ENCODE measurements around the gene TMEM127. TPM values are rescaled to one million over a fixed set of nuclear protein-coding genes. Genes with fewer than 3 reads are reported as not detected.

Gene TMEM127
- total and polyA plus RNA-seq, 2 experiments from 2014 or later: 33.6 to 44.4 TPM

DNA sequence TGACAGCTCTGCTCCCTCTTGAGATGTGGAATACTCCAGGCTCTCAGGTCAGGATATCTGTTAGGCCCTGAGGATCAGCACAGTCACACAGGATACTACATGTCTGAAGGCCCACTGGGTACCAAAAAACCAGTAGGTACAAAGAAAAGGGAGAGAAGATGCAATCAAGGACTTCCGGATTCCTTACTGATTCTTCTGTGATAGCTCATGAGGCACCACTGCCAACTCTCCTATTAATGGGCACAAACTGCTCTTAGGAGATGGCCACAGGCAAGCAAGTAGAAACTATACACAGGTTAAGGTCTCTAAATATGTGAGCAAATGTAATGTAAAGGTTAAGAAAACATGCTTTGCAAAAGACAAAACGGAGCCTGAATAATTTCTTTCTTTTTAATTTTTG lies 3.5 kb downstream of the TMEM127 start:
- no peaks in the 10 kb centered on the region for H3K36me3 ChIP-seq (replicated peaks; ENCODE audit: insufficient read depth, low read depth)
- H3K4me2 ChIP-seq: peak overlapping the region; percentile 54
- H4K20me1 ChIP-seq (ENCODE audit: insufficient read depth, poor library complexity, severe bottlenecking): peaks cover 13% of the 10 kb centered on the region
- DNase-seq (ENCODE audit: low spot score): no peak
- no peaks in the 10 kb centered on the region for H3K9me2 ChIP-seq (replicated peaks; ENCODE audit: insufficient read depth)
- 93% methylated on average over 2 of the region's 2 CpGs for WGBS (ENCODE audit: low lambda C conversion rate, missing lambda C conversion rate)
- H3K9me3 ChIP-seq (ENCODE audit: low read depth): no peaks in the 10 kb centered on the region
- peaks cover 75% of the 10 kb centered on the region for H3K79me2 ChIP-seq
- H3K4me3 ChIP-seq: no peak overlapping the region
- TF ChIP-seq EZH2 (IDR thresholded peaks at IDR 0.05; ENCODE audit: borderline replicate concordance) (no peak), CTCF (IDR thresholded peaks at IDR 0.05; ENCODE audit: poor library complexity) (no peak), EZH2phosphoT487 (IDR thresholded peaks at IDR 0.05; ENCODE audit: low read depth, severe bottlenecking, unreplicated experiment) (no peak)
- H3K4me1 ChIP-seq (ENCODE audit: insufficient read depth): peaks cover 52% of the 10 kb centered on the region
- H3K27me3 ChIP-seq: no peaks in the 10 kb centered on the region
- no peak overlapping the region for H2AFZ ChIP-seq
- peak overlapping the region; percentile 90 for H3K27ac ChIP-seq

GRCh38 chr2:96261328-96262003 lies 4.3 kb downstream of the TMEM127 start:
- Histone ChIP-seq H3K27me3 (no peaks in the 10 kb centered on the region), H3K4me3 (no peak overlapping the region), H3K79me2 (peaks cover 75% of the 10 kb centered on the region), H4K20me1 (ENCODE audit: insufficient read depth, poor library complexity, severe bottlenecking) (peaks cover 15% of the 10 kb centered on the region), H2AFZ (no peak overlapping the region), H3K27ac (peak overlapping the region; percentile 90), H3K4me2 (peak overlapping the region; percentile 54), H3K9me2 (replicated peaks; ENCODE audit: insufficient read depth) (no peaks in the 10 kb centered on the region), H3K4me1 (ENCODE audit: insufficient read depth) (peaks cover 47% of the 10 kb centered on the region), H3K36me3 (replicated peaks; ENCODE audit: insufficient read depth, low read depth) (no peaks in the 10 kb centered on the region), H3K9me3 (ENCODE audit: low read depth) (no peaks in the 10 kb centered on the region)
- 80% methylated on average over 6 of the region's 6 CpGs for WGBS (ENCODE audit: low lambda C conversion rate, missing lambda C conversion rate)
- peak; percentile 59 for DNase-seq (ENCODE audit: low spot score)
- no peak for TF ChIP-seq EZH2phosphoT487 (IDR thresholded peaks at IDR 0.05; ENCODE audit: low read depth, severe bottlenecking, unreplicated experiment)
- TF ChIP-seq EZH2 (IDR thresholded peaks at IDR 0.05; ENCODE audit: borderline replicate concordance): no peak
- TF ChIP-seq CTCF (IDR thresholded peaks at IDR 0.05; ENCODE audit: poor library complexity): no peak

- Histone ChIP-seq H3K4me1 (ENCODE audit: insufficient read depth) (peaks cover 47% of the 10 kb centered on the region), H3K9me2 (replicated peaks; ENCODE audit: insufficient read depth) (no peaks in the 10 kb centered on the region), H3K79me2 (peaks cover 84% of the 10 kb centered on the region), H2AFZ (no peak overlapping the region), H3K4me2 (peak overlapping the region; percentile 54), H3K27ac (peak overlapping the region; percentile 90), H3K9me3 (ENCODE audit: low read depth) (no peaks in the 10 kb centered on the region), H3K27me3 (no peaks in the 10 kb centered on the region), H4K20me1 (ENCODE audit: insufficient read depth, poor library complexity, severe bottlenecking) (peaks cover 15% of the 10 kb centered on the region), H3K4me3 (no peak overlapping the region), H3K36me3 (replicated peaks; ENCODE audit: insufficient read depth, low read depth) (no peaks in the 10 kb centered on the region)
- WGBS (ENCODE audit: low lambda C conversion rate, missing lambda C conversion rate): 50% methylated on average over 10 of the region's 10 CpGs
- DNase-seq (ENCODE audit: low spot score): peak; percentile 83
- TF ChIP-seq CTCF (IDR thresholded peaks at IDR 0.05; ENCODE audit: poor library complexity) (peak; percentile 36), EZH2phosphoT487 (IDR thresholded peaks at IDR 0.05; ENCODE audit: low read depth, severe bottlenecking, unreplicated experiment) (no peak)
Measured at GRCh38 chr2:96260387-96261260, 5.2 kb downstream of the TMEM127 start.

All from hepatocyte (in vitro differentiated cells).